Limb (tissue), 2 donors: ENCODE data around the gene FBN3.
A peak's percentile ranks its signal among the peaks of the same experiment; 100 is the strongest.
"Not testable (repeated sequence)": the region's sequence is repeated elsewhere in the genome, so short reads cannot be mapped to it uniquely, and the experiment has no call there.

Experiments
- DNase-seq, 2 donors: peaks; one replicate each; pipeline ENCODE4 v3.0.0-alpha.2; 2016; ENCODE audit errors: extremely low spot score in 2 of 2

FBN3 gene

GRCh38 chr19:8149261-8150094 is at the start of gene FBN3:
TSS of gene FBN3 (minus strand) at chr19:8149592. CDS start at chr19:8147480, 2,112 bp downstream.
- DNase-seq = peak in 1 of 2 donors; percentile 84

DNA sequence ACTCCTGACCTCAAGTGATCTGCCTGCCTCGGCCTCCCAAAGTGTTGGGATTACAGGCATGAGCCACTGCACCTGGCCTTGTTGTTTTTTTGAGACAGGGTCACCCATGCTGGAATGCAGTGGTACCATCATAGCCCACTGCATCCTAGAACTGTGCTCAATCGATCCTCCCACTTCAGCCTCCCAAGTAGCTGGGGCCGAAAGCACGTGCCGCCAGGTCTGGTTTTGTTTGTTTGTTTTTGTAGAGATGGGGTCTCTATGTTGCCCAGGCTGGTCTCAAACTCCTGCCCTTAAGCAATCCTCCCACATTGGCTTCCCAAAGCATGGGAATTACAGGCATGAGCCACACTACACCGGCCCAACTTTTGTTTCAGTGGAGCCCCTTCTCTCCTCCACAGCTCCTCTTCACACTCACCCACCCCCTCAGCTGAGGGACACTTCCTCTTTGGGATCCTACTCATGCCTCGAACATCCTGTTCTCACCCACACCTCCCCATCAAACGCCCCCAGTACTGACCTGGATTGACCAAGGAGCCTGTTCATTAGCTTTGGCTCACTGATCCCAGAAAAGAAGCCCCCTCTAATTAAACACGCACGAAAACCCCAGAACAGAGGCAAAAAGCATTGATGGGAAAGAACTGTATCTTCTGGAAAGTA is 47.0 kb upstream of the FBN3 start:
- DNase-seq = no peak

- no peak for DNase-seq
These were observed 45.3 kb upstream of the FBN3 start for GRCh38 chr19:8194528-8195267.

- DNase-seq = no peak
These were observed 42.9 kb upstream of the FBN3 start for GRCh38 chr19:8192221-8192820.

DNA sequence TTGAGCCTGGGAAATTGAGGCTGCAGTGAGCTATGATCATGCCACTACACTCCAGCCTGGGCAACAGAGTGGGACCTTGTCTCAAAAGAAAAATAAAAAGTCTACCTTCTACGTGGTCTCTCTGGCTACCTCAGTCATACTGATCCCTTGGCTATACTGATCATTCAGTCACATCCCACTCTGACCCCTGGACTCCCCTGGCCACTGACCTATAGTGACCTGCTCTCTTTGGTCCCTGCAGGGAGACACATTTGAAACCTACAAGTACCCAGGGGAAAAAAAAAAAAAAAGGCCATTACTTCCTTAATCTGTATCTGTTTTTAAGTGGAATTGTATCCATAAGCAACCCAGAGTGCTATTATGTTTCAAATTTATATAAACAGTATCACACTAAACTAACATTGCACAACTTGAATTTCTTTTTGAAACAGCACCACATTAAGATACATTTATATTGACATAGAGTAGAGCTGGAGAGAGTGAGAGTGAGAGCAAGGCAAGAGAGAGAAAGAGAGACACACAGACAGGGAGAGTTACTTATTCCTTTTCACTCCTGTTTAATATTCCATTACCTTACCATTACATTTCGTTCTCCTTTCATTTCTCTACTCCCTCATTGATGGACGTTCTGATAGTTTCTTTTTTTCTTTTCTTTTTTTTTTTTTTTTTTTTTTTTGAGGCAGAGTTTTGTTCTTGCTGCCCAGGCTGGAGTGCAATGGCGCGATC is 36.1 kb upstream of the FBN3 start:
- DNase-seq = no peak

DNA sequence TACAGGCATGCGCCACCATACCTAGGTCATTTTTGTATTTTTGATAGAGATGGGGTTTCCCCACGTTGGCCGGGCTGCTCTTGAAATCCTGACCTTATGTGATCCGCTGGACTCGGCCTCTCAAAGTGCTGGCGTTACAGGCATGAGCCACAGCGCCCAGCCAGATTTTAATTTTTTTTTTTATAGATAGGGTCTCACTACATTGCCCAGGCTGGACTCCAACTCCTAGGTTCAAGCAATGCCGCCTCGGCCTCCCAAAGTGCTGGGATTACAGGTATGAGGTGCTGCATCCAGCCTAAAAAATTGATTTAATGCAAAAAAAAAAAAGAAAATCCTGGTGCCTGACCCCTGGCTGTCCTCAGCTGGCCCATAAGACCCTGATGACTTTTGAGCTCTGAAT is 34.9 kb upstream of the FBN3 start:
- DNase-seq = no peak

DNA sequence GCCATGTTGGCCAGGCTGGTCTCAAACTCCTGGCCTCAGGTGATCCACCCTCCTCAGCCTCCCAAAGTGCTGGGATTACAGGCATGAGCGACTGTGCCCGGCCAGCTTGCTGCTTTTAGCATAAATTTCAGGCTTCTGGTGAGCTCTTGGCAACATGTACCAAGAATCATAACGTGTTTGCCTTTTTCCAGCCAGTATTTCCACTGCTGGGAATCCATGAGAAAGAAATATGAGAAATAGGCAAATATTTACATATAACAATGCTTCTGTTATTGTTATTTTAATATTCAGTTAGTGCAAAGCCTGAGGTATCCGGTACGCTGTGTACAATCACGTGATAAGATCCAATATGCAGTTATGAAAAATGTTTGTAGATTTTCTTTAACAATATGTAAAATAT is 30.6 kb upstream of the FBN3 start:
- no peak for DNase-seq

DNA sequence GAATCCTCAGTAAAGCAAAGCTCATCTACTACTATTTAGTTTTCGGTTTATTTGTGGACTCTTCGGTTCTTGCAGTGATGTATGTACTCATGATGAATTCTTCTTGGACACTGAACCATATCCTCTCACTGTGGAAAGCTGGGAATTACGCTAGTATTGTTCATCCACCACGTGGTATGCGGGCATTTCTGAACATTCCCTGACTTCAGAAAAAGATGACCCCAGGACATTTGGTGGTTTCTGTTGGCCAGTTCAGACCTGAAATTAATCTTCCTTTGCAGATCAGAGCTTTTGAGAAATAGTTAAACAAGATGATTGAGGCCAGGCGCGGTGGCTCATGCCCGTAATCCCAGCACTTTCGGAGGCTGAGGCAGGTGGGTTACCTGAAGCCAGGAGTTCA is 25.3 kb upstream of the FBN3 start:
- DNase-seq = no peak

GRCh38 chr19:8168537-8168936 is 19.1 kb upstream of the FBN3 start:
- no peak for DNase-seq

DNA sequence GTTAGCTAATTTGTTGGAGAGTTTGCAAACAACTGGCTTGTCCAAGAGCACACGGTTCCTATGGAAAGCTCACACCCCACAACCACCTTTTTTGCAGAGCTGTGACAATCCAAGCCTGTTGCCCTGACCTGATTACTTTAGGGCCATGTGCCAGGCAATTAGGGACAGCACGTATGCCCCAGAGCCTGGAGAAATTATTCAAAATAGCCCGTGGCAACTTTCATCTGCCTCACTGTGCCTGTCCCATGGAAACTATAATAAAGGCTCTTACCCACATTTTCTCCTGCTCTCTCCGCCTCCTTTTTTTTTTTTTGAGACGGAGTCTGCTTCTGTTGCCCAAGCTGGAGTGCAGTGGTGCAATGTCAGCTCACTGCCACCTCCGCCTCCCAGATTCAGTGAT is 18.6 kb upstream of the FBN3 start:
- no peak for DNase-seq

- DNase-seq = no peak
These were observed 14.4 kb upstream of the FBN3 start for GRCh38 chr19:8163759-8164158.

GRCh38 chr19:8161135-8161646 is 11.8 kb upstream of the FBN3 start:
- no peak for DNase-seq

DNA sequence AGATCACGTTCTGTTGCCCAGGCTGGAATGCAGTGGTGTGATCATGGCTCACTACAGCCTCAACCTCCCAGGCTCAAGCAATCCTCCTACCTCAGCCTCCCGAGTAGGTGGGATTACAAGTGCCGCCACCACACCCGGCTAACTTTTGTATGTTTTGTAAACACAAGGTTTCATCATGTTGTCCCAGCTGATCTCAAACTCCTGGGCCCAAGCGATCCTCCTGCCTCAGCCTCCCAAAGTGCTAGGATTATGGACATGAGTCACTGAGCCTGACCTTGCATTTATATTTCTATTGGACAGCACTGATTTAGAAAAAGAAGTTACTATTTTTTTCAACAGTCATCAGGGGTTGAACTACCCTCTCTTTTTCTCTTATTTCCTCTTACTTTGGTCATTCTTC is 9.9 kb upstream of the FBN3 start:
- not testable (repeated sequence) for DNase-seq

DNA sequence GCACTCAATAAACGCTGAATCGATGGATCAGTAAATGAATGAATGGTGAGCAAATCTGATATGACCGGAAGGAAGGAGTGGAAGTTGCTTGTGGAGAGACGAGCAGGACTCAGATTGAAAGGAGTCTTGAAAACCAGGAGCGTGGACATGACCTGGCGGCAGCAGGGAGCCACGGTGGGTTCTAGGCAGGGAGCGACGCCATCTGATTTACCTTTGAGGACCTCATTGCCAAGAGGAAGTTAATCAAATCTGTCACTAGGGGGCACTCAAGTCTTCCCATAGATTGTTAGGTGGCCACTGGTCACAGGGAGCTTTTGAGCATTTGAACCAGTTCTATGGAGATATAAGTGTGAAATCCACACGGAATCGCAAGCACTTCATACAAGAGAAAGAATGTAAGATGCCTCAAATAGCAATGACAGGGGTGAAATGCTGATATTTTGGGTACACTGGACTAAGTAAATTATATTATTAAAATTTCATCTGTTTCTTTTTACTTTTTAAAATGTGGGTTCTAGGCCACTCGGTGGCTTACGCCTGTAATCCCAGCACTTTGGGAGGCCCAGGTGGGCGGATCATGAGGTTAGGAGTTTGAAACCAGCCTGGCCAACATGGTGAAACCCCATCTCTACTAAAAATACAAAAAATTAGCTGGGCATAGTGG is 9.2 kb upstream of the FBN3 start:
- DNase-seq = peak in 1 of 2 donors; percentile 67

DNA sequence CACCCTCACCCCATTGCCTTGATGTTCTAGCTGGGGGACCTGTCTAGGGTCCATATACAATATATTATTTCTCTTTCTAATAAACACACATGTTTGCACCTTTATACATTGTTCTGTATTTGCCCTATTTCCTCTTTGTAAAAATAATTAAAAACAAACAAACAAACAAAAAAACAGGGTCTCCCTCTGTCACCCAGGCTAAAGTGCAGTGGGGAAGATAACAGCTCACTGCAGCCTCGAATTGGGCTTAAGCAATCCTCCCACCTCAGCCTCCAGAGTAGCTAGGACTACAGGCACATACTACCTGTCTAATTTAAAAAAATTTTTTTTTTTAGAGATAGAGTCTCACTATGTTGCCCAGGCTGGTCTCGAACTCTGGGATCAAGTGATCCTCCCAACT is 5.9 kb upstream of the FBN3 start:
- DNase-seq = no peak

DNA sequence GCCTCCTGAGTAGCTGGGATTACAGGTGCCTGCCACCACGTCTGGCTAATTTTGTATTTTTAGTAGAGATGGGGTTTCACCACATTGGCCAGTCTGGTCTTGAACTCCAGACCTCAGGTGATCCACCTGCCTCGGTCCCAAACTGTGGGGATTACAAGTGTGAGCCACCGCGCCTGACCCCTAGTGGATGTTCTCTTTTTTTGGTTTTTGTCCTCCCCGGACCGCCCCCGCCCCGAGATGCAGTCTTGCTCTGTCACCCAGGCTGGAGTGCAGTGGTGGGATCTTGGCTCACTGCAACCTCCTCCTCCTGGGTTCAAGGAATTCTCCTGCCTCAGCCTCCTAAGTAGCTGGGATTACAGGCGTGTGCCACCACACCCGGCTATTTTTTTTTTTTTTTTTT is 4.6 kb upstream of the FBN3 start:
- DNase-seq = not testable (repeated sequence)

- DNase-seq = no peak
These were observed 2.3 kb upstream of the FBN3 start for GRCh38 chr19:8151767-8152035.

DNA sequence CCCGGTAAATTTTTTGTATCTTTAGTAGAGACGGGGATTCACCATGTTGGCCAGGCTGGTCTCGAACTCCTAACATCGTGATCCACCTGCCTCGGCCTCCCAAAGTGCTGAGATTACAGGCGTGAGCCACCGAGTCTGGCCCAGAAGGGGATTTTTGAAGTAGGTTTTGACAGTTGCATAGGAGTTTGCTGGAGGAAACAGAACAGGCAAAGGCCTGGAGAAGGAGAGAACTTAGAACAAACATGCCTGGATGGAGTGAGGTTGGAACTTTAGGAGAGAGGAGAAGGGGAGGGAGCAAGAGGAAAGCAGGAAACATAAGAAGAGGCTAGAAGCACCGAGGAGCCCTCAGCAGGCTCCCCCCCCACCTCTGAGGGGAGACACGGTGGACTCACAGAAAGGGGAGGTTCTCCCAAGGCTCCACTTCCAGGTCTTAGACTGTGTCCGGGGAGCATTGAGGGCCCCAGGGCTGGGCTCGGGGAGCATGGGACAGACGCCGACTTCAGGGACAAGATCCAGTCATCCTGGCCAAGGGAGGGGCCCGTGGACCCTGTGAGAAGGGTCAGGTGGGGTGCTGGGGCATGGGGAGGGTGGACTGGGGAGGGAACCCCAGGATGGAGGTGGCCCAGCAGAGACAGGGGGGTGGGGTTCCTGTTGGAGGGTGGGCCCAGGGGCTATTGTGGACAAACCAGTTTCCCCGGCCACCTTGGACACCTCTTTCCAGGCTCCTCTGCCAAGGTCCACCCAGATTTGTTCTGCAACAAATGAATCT is 1.8 kb upstream of the FBN3 start:
- no peak for DNase-seq

- DNase-seq = no peak
These were observed 930 bp upstream of the FBN3 start for GRCh38 chr19:8150178-8150865.
